ENCODE results near the gene TCERG1L. TPM values are rescaled to one million over a fixed set of nuclear protein-coding genes. Genes with fewer than 3 reads are reported as not detected.

Gene TCERG1L
- total RNA-seq, 1 donor from 2014 or later, result not detected

- Histone ChIP-seq H3K4me3 (no peak overlapping the region), H3K36me3 (no peaks in the 10 kb centered on the region), H3K27ac (no peak overlapping the region), H3K9me3 (no peaks in the 10 kb centered on the region), H3K27me3 (ENCODE audit: low read depth) (peaks cover 49% of the 10 kb centered on the region), H3K4me1 (peaks cover 7% of the 10 kb centered on the region)
- no peak for DNase-seq
- TF ChIP-seq CTCF (IDR thresholded peaks at IDR 0.05), result no peak
- intact Hi-C loops (cut with DNase I), result no loop called here
- peak in 1 of 2 donors; percentile 24 for ATAC-seq
Measured at GRCh38 chr10:131314799-131315198, 3.3 kb upstream of the TCERG1L start.

- intact Hi-C loops (cut with DNase I), result no loop called here
- no peak for TF ChIP-seq CTCF (IDR thresholded peaks at IDR 0.05)
- Histone ChIP-seq H3K27me3 (ENCODE audit: low read depth) (peaks cover 50% of the 10 kb centered on the region), H3K36me3 (no peaks in the 10 kb centered on the region), H3K27ac (no peak overlapping the region), H3K4me1 (peaks cover 7% of the 10 kb centered on the region), H3K4me3 (no peak overlapping the region), H3K9me3 (no peaks in the 10 kb centered on the region)
- ATAC-seq (no peak), DNase-seq (no peak)
Measured at GRCh38 chr10:131314148-131314547, 2.6 kb upstream of the TCERG1L start.

DNA sequence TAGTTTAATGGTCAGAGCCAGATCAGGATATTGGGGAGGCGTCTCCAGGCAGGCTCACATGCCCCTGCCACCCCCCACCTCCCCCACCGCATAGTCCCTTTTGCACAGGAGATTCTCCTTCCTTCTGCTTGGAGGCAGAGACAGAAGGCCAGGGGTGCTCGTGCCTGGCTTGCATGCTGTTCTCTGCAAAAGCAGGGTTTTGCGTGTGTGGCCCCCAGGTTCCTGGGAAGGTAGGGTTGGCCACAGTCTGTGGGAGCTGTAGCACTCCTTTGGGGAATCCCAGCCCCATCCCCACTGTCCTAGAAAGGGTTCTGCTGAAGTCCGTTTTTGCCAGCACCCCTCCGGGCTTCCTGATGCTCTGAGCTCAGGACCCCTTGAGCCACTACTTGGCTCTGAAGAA lies 1.9 kb upstream of the TCERG1L start:
- H3K4me3 ChIP-seq, result no peak overlapping the region
- H3K27ac ChIP-seq, result no peak overlapping the region
- TF ChIP-seq CTCF (IDR thresholded peaks at IDR 0.05), result no peak
- ATAC-seq (no peak), DNase-seq (no peak)
- H3K9me3 ChIP-seq, result no peaks in the 10 kb centered on the region
- H3K27me3 ChIP-seq (ENCODE audit: low read depth), result peaks cover 57% of the 10 kb centered on the region
- intact Hi-C loops (cut with DNase I), result no loop called here
- H3K4me1 ChIP-seq, result peaks cover 7% of the 10 kb centered on the region
- H3K36me3 ChIP-seq, result no peaks in the 10 kb centered on the region

GRCh38 chr10:131312478-131312836 lies 936 bp upstream of the TCERG1L start:
- no peaks in the 10 kb centered on the region for H3K36me3 ChIP-seq
- H3K9me3 ChIP-seq, result no peaks in the 10 kb centered on the region
- peak overlapping the region; percentile 31 for H3K4me3 ChIP-seq
- peaks cover 66% of the 10 kb centered on the region for H3K27me3 ChIP-seq (ENCODE audit: low read depth)
- DNase-seq (no peak), ATAC-seq (peak in 1 of 2 donors; percentile 66)
- peaks cover 7% of the 10 kb centered on the region for H3K4me1 ChIP-seq
- no peak for TF ChIP-seq CTCF (IDR thresholded peaks at IDR 0.05)
- H3K27ac ChIP-seq, result no peak overlapping the region
- intact Hi-C loops (cut with DNase I), result no loop called here

- TF ChIP-seq CTCF (IDR thresholded peaks at IDR 0.05), result no peak
- no peaks in the 10 kb centered on the region for H3K9me3 ChIP-seq
- H3K27ac ChIP-seq, result no peak overlapping the region
- H3K27me3 ChIP-seq (ENCODE audit: low read depth), result peaks cover 74% of the 10 kb centered on the region
- intact Hi-C loops (cut with DNase I), result no loop called here
- H3K36me3 ChIP-seq, result no peaks in the 10 kb centered on the region
- no peak overlapping the region for H3K4me3 ChIP-seq
- DNase-seq (no peak), ATAC-seq (no peak)
- peaks cover 7% of the 10 kb centered on the region for H3K4me1 ChIP-seq
Measured at GRCh38 chr10:131311402-131311660, 190 bp downstream of the TCERG1L start.
